ENCODE results near the gene PDGFD.

PDGFD gene

GRCh38 chr11:104092744-104093143 lies 71.2 kb downstream of the PDGFD start:
- DNase-seq = no peak

- DNase-seq = no peak
Observed at GRCh38 chr11:104091281-104092096, 72.5 kb downstream of the PDGFD start.

GRCh38 chr11:104090767-104091166 lies 73.2 kb downstream of the PDGFD start:
- DNase-seq = no peak

- DNase-seq = no peak
Observed at GRCh38 chr11:104089481-104089880, 74.5 kb downstream of the PDGFD start.

- no peak for DNase-seq
Observed at GRCh38 chr11:104086621-104087020, 77.3 kb downstream of the PDGFD start.

- DNase-seq = no peak
Observed at GRCh38 chr11:104078995-104079394, 85.0 kb downstream of the PDGFD start.

GRCh38 chr11:104078245-104078644 lies 85.7 kb downstream of the PDGFD start:
- no peak for DNase-seq

- DNase-seq = no peak
Observed at GRCh38 chr11:104076455-104076854, 87.5 kb downstream of the PDGFD start.

- DNase-seq = no peak
Observed at GRCh38 chr11:104075706-104076105, 88.2 kb downstream of the PDGFD start.

- DNase-seq = no peak
Observed at GRCh38 chr11:104075091-104075490, 88.9 kb downstream of the PDGFD start.

GRCh38 chr11:104073950-104074705 lies 89.8 kb downstream of the PDGFD start:
- no peak for DNase-seq

GRCh38 chr11:104067534-104067933 lies 96.4 kb downstream of the PDGFD start:
- no peak for DNase-seq

GRCh38 chr11:104064034-104064630 lies 99.8 kb downstream of the PDGFD start:
- no peak for DNase-seq

GRCh38 chr11:104061853-104062521 lies 102.0 kb downstream of the PDGFD start:
- no peak for DNase-seq

GRCh38 chr11:104060820-104061219 lies 103.1 kb downstream of the PDGFD start:
- no peak for DNase-seq

GRCh38 chr11:104060004-104060794 lies 103.7 kb downstream of the PDGFD start:
- DNase-seq = no peak

GRCh38 chr11:104058680-104059079 lies 105.3 kb downstream of the PDGFD start:
- DNase-seq = no peak

GRCh38 chr11:104057908-104058307 lies 106.0 kb downstream of the PDGFD start:
- no peak for DNase-seq

- no peak for DNase-seq
Observed at GRCh38 chr11:104055596-104055995, 108.4 kb downstream of the PDGFD start.

- DNase-seq = no peak
Observed at GRCh38 chr11:104054911-104055529, 108.9 kb downstream of the PDGFD start.

- no peak for DNase-seq
Observed at GRCh38 chr11:104053743-104054478, 110.0 kb downstream of the PDGFD start.

All from NCI-H1694 (cell line).